Measurements from ENCODE around the gene F2RL3.
"Not testable (repeated sequence)": the region's sequence is repeated elsewhere in the genome, so short reads cannot be mapped to it uniquely, and the experiment has no call there.

The F2RL3 gene

DNA sequence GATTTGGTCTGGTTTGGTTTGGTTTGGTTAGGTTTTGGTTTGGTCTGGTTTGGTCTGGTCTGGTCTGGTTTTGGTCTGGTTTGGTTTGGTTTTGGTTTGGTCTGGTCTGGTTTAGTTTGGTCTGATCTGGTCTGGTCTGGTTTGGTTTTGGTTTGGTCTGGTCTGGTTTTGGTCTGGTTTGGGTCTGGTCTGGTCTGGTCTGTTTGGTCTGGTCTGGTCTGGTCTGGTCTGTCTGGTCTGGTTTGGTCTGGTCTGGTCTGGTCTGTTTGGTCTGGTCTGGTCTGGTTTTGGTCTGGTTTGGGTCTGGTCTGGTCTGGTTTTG, 13.9 kb upstream of the F2RL3 start:
- DNase-seq (ENCODE audit: low read depth in 2 of 2), result not testable (repeated sequence)

DNA sequence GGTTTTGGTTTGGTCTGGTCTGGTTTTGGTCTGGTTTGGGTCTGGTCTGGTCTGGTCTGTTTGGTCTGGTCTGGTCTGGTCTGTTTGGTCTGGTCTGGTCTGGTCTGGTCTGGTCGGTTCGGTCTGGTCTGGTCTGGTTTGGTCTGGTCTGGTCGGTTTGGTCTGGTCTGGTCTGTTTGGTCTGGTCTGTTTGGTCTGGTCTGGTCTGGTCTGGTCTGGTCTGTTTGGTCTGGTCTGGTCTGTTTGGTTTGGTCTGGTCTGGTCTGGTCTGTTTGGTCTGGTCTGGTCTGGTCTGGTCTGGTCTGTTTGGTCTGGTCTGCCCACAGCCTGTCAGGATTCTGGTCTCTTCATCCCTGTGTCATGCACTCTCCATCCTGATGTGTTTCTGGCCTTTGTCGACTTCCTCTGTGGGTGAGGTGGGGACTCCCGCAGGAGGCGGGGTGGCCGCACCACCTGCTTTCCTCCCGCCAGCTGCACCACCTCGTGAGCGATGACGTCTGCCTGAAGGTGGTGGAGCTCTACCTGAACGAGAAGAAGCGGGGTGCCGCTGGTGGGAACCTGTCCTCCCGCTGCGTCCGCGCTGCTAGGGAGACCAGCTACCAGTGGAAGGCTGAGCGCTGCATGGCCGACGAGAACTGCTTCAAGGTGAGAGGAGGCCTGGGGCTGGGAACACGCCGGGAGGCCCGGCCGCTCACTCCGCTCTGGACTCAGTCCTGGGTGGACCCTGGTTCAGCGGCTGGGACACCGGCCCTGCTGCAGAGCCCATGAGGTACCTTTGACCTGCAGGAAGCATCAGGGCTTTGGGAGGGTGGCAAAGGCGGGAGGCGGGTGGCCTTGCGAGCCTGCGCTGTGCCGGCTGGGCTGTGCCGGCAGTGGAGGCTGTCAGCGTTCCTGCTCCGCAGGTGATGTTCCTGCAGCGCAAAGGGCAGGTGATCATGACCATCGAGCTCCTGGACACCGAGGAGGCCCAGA, 12.9 kb upstream of the F2RL3 start:
- DNase-seq (ENCODE audit: low read depth in 2 of 2), result no peak

DNA sequence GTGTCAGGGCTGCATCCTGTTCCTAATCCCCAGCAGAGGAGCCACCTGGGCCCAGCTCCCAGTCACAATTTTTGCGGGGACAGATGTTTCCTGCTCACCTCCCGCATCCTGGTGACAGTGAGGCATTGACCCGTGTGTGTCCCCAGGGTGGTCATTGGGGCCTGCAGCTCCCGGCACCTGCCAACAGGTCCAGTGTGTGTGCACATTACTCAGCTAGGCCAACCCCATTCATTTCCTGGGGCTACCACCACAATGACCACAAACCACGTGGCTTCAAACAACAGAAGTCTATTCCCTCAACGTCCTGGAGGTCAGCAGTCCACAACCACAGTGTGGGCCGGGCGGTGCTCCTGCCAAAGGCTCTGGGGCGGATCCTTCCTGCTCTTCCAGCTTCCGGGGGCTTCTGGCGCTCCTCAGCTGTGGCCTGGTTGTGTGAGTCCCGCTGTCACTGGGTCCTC, 11.9 kb upstream of the F2RL3 start:
- DNase-seq (ENCODE audit: low read depth in 2 of 2), result no peak

DNA sequence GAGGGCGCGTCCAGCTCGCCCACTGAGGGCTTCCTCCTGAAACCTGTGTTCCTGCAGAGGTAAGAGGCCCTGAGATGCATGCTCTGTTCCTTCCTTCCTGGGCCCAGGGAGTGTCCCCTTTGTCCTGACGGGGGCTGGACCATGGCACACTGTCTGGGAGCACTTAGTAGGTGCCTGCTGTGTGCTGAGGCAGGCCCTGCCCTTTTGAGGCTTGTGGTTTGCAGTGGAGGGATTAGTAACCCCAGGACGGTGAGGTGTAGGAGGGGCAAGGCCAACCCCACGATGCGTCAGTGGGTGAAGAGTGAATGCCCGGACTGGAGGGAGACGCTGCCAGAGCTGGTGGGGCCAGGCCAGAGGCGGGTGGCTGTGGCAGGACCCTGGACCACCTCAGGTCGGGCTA, 11.2 kb upstream of the F2RL3 start:
- no peak for DNase-seq (ENCODE audit: low read depth in 2 of 2)

DNA sequence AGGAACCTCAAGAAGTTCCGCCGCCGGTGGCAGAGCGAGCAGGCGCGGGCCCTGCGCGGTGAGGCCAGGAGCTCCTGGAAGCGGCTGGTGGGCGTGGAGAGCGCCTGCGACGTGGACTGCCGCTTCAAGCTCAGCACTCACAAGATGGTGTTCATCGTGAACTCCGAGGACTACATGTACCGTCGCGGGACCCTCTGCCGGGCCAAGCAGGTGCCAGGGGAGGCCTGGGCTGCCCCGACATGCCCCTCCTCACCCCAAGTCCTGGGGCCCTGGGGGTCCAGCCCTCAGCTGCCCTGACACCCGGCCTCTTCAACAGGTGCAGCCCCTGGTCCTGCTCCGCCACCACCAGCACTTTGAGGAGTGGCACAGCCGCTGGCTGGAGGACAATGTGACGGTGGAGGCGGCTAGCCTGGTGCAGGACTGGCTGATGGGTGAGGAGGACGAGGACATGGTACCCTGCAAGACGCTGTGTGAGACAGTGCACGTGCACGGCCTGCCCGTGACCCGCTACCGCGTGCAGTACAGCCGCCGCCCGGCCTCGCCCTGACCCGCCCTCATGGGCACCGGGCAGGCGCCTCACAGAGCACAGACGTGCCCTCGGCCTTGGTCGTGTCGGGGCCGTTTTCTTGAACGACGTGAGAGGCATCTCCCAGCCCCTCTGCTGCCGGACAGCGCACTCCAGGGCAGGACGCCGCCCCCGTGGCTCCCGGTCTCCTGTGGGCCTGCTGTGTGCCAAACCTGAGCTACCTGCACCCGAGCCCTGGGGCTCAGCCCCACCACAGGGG, 10.4 kb upstream of the F2RL3 start:
- no peak for DNase-seq (ENCODE audit: low read depth in 2 of 2)

DNA sequence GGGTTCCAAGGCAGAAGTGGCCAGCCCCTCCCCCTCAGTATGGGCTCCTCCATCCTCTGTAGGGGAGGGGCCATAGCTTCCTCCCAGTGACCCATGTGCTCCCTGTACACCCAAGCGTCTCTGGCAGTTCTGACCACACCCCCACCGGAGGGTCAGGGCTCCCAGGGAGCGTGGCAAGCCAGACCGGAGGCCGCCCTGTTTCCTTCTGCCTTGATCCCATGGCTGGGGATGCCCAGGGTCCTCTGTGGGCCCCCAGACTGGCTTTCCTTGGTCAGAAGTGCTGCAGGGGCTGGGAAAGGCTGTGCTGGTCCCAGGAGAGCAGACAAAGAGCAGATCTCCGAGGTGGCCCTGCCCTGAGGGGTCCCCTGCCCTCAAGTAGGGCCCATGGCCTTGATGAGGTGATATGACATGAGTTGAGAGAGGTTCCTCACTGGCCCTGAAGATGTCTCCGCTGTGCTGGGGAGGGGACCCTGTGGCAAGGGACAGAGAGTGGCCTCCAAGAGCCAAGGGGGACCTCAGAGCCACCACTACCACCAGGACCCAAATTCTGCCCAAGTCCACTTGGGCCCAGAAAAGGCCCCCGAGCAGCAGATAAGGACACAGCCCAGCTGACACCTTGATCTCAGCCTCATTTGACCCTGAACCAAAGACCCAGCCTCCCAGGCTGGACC, 7.8 kb upstream of the F2RL3 start:
- DNase-seq (ENCODE audit: low read depth in 2 of 2), result no peak

DNA sequence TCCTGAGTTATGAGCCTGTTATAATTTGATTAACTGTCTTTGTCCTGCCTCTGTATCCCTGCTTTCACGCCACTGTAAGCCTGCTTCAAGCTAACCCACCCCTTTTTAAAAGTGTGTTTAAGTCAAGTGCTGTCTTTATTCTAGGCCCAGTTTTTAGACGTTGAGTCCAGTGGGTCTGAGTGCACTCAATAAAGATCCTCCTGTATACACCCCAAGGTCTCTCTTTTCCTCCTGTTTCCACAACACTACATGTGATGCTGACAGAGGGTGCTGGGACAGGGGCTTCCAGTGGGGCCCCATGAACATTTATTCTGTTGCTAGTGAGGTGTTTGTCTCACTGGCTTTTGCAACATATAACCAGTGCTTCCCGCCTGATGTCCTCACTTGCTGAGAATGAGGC, 6.7 kb upstream of the F2RL3 start:
- no peak for DNase-seq (ENCODE audit: low read depth in 2 of 2)

DNA sequence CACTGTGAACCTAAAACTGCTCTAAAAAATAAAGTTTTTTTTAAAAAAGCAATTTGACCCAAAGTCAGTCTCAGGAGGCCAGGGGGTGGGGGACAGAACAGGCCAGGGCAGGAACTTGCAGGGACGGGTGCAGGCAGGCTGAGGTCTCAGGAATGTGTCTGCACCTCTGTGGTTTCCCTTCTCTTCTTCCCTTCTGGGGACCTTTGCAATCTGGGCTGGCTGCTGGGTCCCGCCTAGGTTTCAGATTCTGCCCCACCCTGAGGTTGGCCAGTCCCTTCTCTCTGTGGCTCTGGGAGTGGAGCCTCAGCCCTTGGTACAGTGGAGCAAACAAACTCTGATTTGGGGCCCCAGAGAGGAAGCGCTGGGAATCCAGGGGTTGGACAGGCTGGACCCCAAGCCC, 5.3 kb upstream of the F2RL3 start:
- DNase-seq (ENCODE audit: low read depth in 2 of 2), result no peak

DNA sequence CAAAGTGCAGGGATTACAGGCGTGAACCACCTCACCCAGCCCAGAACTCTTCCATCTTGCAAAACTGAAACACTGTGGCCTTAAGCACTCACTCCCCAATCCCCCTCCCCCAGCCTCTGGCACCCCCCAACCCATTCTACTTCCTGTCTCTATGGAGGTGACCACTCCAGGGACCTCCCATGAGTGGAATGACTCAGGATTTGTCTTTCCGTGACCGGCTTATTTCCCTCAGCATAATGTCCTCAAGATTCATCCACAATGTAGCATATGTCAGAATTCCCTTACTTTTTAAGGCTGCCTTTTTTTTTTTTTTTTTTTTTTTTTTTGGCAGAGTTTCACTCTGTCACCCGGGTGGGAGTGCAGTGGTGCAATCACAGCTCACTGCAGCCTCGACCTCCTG, 3.6 kb upstream of the F2RL3 start:
- no peak for DNase-seq (ENCODE audit: low read depth in 2 of 2)

DNA sequence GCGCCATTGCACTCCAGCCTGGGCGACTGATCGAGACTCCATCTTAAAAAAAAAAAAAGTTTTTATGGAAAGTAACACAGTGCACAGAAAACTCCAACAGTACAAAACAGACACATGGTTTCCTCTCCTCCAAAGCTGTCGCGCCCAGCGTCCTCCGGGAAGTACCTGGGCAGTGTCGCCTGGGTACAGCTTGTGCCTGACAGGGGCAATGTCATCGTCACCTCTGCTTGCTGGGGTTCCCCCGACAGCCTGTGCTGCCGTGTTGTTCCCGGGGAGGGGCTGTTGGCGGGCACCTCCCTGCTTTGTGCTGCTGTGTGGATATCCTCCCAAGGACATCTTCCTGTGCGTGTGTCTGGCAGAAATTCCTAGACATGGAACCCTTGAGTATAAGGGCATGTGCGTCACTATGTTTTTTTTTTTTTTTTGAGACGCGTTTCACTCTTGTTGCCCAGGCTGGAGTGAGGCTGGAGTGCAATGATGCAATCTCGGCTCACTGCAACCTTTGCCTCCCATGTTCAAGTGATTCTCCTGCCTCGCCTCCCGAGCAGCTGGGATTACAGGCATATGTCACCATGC, 2.4 kb upstream of the F2RL3 start:
- DNase-seq (ENCODE audit: low read depth in 2 of 2), result no peak

DNA sequence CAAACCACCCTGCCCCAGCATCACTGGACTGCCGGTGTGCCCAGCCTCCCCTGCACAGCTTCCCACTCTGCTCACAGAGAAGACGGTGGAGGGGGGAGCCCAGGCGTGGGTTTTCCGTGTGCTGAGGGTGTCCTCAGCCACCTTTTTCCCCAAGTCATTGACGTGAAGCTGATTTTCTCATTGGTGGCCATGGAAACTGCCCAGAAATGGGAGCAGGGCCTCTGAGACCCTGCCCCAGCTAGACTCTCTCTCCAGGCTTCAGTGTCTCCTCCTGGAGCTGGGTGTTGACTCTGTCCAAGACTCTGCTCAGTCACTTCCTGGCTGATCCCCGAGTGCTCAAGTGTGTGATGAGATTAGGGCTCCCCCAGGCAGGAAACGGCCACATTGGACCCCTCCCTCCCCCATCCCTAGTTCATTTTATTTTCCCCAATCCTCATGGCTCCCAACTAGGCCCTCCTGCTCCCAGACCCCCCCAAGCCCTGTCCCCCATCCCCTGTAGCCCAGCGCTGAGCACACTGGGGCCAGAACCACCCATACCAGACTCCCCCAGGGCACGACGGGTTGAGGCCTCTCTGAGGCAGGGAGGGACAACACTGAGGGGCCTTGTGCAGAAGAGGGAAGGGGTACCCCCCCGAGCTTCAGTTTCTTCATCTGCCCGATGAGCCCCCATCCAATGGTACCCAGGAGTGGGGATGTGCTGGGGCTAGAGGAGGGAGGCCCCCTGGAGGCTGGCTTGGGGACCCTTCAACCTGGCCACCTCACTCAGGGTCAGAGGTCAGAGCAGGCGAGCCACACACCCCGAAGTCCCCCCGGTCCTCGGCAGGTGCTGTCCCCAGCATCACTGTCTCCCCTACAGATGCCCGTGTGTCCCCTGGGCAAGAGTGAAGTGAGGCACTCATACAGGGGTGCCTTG, 1.2 kb upstream of the F2RL3 start:
- no peak for DNase-seq (ENCODE audit: low read depth in 2 of 2)

DNA sequence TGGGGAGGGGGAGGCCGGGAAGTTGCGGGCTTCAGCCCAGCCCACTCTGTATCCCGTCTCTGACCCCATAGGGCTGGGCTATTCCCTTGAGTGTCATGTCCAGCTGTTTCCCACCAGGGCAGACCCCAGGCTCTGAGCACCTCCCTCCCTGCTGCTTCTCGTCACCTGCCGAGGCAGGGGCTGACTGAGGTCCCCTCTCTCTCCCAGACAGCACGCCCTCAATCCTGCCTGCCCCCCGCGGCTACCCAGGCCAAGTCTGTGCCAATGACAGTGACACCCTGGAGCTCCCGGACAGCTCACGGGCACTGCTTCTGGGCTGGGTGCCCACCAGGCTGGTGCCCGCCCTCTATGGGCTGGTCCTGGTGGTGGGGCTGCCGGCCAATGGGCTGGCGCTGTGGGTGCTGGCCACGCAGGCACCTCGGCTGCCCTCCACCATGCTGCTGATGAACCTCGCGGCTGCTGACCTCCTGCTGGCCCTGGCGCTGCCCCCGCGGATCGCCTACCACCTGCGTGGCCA, 625 bp downstream of the F2RL3 start:
- no peak for DNase-seq (ENCODE audit: low read depth in 2 of 2)

DNA sequence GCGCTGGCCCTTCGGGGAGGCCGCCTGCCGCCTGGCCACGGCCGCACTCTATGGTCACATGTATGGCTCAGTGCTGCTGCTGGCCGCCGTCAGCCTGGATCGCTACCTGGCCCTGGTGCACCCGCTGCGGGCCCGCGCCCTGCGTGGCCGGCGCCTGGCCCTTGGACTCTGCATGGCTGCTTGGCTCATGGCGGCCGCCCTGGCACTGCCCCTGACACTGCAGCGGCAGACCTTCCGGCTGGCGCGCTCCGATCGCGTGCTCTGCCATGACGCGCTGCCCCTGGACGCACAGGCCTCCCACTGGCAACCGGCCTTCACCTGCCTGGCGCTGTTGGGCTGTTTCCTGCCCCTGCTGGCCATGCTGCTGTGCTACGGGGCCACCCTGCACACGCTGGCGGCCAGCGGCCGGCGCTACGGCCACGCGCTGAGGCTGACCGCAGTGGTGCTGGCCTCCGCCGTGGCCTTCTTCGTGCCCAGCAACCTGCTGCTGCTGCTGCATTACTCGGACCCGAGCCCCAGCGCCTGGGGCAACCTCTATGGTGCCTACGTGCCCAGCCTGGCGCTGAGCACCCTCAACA, 1.2 kb downstream of the F2RL3 start:
- DNase-seq (ENCODE audit: low read depth in 2 of 2), result no peak

DNA sequence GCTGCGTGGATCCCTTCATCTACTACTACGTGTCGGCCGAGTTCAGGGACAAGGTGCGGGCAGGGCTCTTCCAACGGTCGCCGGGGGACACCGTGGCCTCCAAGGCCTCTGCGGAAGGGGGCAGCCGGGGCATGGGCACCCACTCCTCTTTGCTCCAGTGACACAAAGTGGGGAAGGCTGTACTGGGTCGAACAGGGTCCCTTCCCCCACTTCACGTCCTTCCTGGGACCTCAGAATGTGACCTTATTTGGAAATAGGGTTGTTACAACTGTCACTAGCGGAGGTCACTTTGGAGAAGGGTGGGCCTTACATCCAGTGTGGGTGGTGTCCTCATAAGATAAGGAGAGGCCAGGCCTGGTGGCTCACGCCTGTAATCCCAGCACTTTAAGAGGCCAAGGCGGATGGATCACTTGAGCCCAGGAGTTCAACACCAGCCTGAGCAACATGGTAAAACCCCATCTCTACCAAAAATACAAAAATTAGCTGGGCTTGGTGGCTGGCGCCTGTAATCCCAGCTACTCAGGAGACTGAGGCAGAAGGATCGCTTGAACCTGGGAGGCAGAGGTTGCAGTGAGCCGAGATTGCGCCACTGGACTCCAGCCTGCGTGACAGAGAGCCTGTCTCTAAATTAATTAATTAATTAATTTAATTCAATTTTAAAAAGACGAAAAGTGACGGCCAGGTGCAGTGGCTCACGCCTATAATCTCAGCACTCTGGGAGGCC, 1.8 kb downstream of the F2RL3 start:
- no peak for DNase-seq (ENCODE audit: low read depth in 2 of 2)

DNA sequence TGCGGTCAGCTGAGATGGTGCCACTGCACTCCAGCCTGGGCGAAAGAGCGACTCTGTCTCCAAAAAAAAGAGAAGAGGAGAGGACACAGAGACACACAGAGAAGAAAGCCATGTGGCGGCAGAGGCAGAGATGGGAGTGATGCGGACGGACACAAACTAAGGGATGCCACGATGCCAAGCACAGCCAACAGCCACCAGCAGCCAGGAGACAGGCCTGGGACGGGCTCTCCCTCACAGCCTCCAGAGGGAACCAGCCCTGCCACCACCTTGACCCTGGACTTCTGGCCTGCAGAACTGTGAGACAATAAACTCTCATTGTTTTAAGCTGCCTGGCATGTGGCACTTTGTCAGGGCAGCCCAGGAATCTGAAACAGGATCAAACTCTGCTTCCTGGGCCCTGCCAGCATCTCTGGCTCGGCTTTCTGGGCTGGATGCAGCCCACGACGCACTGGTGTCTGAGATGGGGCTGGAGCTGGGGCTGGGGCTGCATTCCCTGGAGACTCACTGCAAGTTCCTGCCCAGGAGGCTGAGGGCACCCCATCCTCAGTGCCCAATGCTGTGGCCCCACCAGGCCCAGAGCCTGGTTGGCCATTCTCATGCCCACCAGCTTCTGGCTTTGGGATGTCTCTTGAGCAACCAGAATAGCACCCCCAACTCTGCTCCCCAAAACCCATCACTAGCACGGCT, 3.0 kb downstream of the F2RL3 start:
- no peak for DNase-seq (ENCODE audit: low read depth in 2 of 2)

DNA sequence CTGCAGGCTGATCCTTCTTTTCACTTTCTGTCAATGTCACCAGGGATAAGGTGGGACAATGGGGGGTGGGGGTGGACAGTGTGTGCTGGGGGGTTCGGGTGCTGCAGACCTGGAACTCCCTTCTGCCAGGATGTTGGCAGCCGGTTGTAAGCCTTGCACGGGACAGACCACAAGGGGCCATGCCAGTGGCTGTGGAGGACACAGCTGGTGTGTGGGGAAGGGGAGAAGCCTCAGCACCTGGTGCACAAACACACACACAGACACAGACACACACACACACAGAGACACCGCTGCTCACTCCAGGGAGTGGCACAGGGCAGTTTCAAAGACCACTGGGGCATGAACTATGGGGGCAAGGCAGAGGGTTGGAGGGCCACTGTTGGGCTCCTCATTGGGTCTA, 3.6 kb downstream of the F2RL3 start:
- DNase-seq (ENCODE audit: low read depth in 2 of 2), result no peak

DNA sequence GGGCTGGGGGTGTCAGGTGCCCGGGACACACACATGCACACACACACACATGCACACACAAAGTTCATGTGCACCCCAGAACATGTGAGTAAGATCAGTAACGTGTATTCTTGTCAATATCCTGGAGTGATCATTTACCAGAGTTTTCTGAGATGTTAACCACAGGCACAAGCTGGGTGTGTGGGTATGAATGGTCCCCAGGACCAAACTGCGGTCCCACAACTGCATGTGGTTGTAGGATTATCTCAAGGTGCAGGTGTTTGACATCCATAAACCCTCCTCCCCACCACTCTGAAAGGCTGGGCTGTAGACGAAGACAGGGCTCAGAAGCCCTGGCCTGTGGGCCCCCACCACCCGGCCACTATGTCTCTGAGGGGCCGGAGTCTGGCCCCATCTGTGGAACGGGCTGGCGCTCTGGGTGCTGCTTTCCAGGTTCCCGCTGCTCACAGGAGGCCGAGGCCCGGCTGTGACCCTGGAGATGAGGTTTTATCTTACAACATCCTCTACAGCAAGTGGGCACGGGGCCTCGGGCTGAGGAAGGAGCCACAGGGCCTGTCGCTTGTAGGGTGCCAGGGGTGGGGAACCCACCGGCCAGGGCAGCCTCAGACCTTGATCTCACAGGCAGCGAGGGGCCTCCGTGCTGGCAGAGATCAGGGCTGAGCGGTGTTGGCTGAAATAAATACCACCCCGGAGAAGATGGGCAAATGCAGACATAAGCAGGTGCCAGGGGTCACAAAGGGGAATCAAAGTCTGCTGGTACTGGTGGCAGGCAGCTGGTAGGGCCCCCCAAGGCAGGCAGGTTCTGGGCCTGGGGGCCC, 4.3 kb downstream of the F2RL3 start:
- no peak for DNase-seq (ENCODE audit: low read depth in 2 of 2)

DNA sequence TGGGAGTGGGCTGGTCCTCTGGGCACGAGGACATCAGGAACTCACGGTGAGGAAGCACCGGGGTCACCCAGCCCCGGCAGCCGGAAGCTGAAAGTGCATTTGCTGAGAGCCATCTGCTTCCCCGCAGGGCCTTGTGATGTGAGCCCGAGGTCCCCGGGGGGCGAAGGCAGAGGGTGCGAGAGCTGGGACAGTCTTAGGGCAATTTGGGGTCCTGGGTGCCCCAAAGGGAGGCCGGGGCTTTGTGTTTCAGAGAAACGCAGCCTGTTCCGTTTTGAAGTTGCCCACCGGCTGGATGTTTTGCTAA, 4.8 kb downstream of the F2RL3 start:
- no peak for DNase-seq (ENCODE audit: low read depth in 2 of 2)

DNA sequence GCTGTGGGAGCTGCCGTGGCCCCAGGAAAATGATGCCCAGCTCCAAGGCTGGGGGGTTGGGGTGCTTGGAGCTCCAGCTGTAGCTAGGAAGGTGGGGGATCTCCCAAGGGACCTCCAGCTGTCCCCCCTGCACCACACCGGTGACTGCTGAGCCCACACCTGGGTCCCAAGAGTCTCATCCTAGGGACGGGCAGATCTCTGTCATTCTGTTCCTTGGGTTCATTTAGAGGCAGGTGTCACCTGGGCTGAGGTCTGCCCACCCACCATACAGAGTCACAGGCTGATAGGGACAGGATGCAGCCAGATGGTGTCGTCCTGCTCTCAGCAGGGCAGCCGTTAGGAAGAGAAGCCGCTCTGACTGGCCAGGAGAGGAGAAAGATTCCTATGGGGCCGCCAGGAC, 5.3 kb downstream of the F2RL3 start:
- DNase-seq (ENCODE audit: low read depth in 2 of 2), result no peak
